Activated CD8-positive, alpha-beta memory T cell treated with anti-CD3 and anti-CD28 coated beads for 4 hours (primary cell): Measurements from ENCODE around the gene GALNT2.
A peak's percentile ranks its signal among the peaks of the same experiment; 100 is the strongest.

ENCODE experiments used
- DNase-seq, 2 donors: peaks; one replicate each; pipeline ENCODE4 v3.0.0-alpha.2; 2020; ENCODE audit warnings: low read depth in 2 of 2

The GALNT2 gene

GRCh38 chr1:230090194-230090711 is 23.2 kb downstream of the GALNT2 start:
- DNase-seq, result no peak

GRCh38 chr1:230091473-230092231 is 24.6 kb downstream of the GALNT2 start:
- no peak for DNase-seq

GRCh38 chr1:230094746-230095145 is 27.7 kb downstream of the GALNT2 start:
- no peak for DNase-seq

GRCh38 chr1:230095938-230096337 is 28.9 kb downstream of the GALNT2 start:
- no peak for DNase-seq

GRCh38 chr1:230097370-230097769 is 30.3 kb downstream of the GALNT2 start:
- no peak for DNase-seq

GRCh38 chr1:230098723-230099122 is 31.7 kb downstream of the GALNT2 start:
- DNase-seq, result no peak

- no peak for DNase-seq
These were observed 32.4 kb downstream of the GALNT2 start for GRCh38 chr1:230099465-230099864.

GRCh38 chr1:230100932-230101331 is 33.9 kb downstream of the GALNT2 start:
- no peak for DNase-seq

- DNase-seq, result no peak
These were observed 34.5 kb downstream of the GALNT2 start for GRCh38 chr1:230101556-230101955.

- DNase-seq, result no peak
These were observed 35.0 kb downstream of the GALNT2 start for GRCh38 chr1:230102046-230102445.

GRCh38 chr1:230102472-230102871 is 35.4 kb downstream of the GALNT2 start:
- no peak for DNase-seq

- no peak for DNase-seq
These were observed 36.5 kb downstream of the GALNT2 start for GRCh38 chr1:230103306-230104173.

- peak; percentile 50 to 66 for DNase-seq
These were observed 37.6 kb downstream of the GALNT2 start for GRCh38 chr1:230104395-230105244.

- DNase-seq, result no peak
These were observed 38.3 kb downstream of the GALNT2 start for GRCh38 chr1:230105245-230105753.

- DNase-seq, result no peak
These were observed 39.0 kb downstream of the GALNT2 start for GRCh38 chr1:230105754-230106625.

- DNase-seq, result no peak
These were observed 40.9 kb downstream of the GALNT2 start for GRCh38 chr1:230107941-230108340.

- no peak for DNase-seq
These were observed 41.5 kb downstream of the GALNT2 start for GRCh38 chr1:230108580-230108979.

GRCh38 chr1:230109066-230109465 is 42.0 kb downstream of the GALNT2 start:
- DNase-seq, result no peak

- DNase-seq, result peak; percentile 22 to 39
These were observed 43.0 kb downstream of the GALNT2 start for GRCh38 chr1:230109895-230110667.

- DNase-seq, result no peak
These were observed 43.9 kb downstream of the GALNT2 start for GRCh38 chr1:230110971-230111370.
